K562 (cell line): ENCODE data around the gene ZNF792. TPM values are rescaled to one million over a fixed set of nuclear protein-coding genes. Genes with fewer than 3 reads are reported as not detected.
A peak's percentile ranks its signal among the peaks of the same experiment; 100 is the strongest.

Experiments
- ARID3A ChIP-seq: IDR thresholded peaks from 2 replicates; pipeline ENCODE4 v1.6.1; 2012; ENCODE audit warnings: low read depth, low read length, improper control_type of control experiment, borderline replicate concordance
- BDP1 ChIP-seq: IDR thresholded peaks from 3 replicates; pipeline ENCODE4 v1.6.1; 2011; ENCODE audit not compliant: insufficient read length, insufficient read depth
- CTBP1 ChIP-seq: fragments of 450-650 bp; IDR thresholded peaks from 2 replicates; pipeline ENCODE4 v1.6.1; 2016; ENCODE audit warnings: borderline replicate concordance
- ELK1 ChIP-seq: sonication (generic); formaldehyde crosslinking; IDR thresholded peaks from 2 replicates; pipeline ENCODE4 v1.8.1; 2022; ENCODE audit warnings: missing genetic modification reagents
- FOXJ2 ChIP-seq: fragments of 200-800 bp; sonication (Bioruptor generic); IDR thresholded peaks from 2 replicates; pipeline ENCODE4 v1.6.1; 2016; ENCODE audit warnings: missing genetic modification characterization, missing compliant biosample characterization
- GATAD2B ChIP-seq: fragments of 450-650 bp; IDR thresholded peaks from 2 replicates; pipeline ENCODE4 v1.6.1; 2017; ENCODE audit warnings: mild to moderate bottlenecking, borderline replicate concordance
- GTF2F1 ChIP-seq: IDR thresholded peaks from 2 replicates; pipeline ENCODE4 v1.6.1; 2011; ENCODE audit warnings: low read depth, low read length, improper control_type of control experiment
- MLX ChIP-seq, 2 experiments: fragments of 450-650 bp in 1 of 2; sonication (generic) in 1 of 2; formaldehyde crosslinking; conservative IDR thresholded peaks; 2 replicates each; pipeline versions ENCODE4 v1.4.0 to v1.8.1; 2020 to 2022; ENCODE audit warnings: mild to moderate bottlenecking in 1 of 2, missing genetic modification reagents in 1 of 2
- PREB ChIP-seq: sonication (generic); formaldehyde crosslinking; IDR thresholded peaks from 2 replicates; pipeline ENCODE4 v1.8.1; 2023; ENCODE audit warnings: mild to moderate bottlenecking, missing genetic modification reagents
- RCOR1 ChIP-seq, 2 experiments: IDR thresholded peaks; 2 replicates each; pipeline ENCODE4 v1.6.1; 2012; ENCODE audit warnings: low read depth in 2 of 2, low read length in 2 of 2, borderline replicate concordance in 1 of 2, improper control_type of control experiment in 1 of 2
- SMARCA5 ChIP-seq: fragments of 450-650 bp; IDR thresholded peaks from 2 replicates; pipeline ENCODE4 v1.6.1; 2016
- SRSF9 ChIP-seq: fragments of 200-400 bp; formaldehyde crosslinking; IDR thresholded peaks from 2 replicates; pipeline ENCODE4 v1.6.1; 2017; ENCODE audit warnings: low read depth, low read length, borderline replicate concordance
- VEZF1 ChIP-seq: fragments of 200-800 bp; sonication (Bioruptor generic); IDR thresholded peaks from 2 replicates; pipeline ENCODE4 v1.6.1; 2017; ENCODE audit warnings: missing genetic modification characterization, missing compliant biosample characterization
- ZNF592 ChIP-seq: fragments of 450-650 bp; IDR thresholded peaks from 2 replicates; pipeline ENCODE4 v1.6.1; 2017; ENCODE audit warnings: antibody characterized with exemption, mild to moderate bottlenecking
- ZNF668 ChIP-seq: fragments of 250-450 bp; sonication (Bioruptor Pico); IDR thresholded peaks from 2 replicates; pipeline ENCODE4 v1.8.0; 2022; ENCODE audit warnings: mild to moderate bottlenecking, inconsistent platforms
- polyA plus RNA-seq, 8 experiments: library from polyadenylated mRNA; depleted of rRNA in 4 of 8; stranded (reverse) in 5 of 8; unstranded in 3 of 8; fragments of >200 nt; fragmentation: Nextera tagmentation in 2 of 8; fragmentation: Illumina TruSeq in 1 of 8; extraction: Ambion mirVana in 2 of 8; extraction: Trizol in 1 of 8; gene quantifications; 2 replicates each; pipeline versions ENCODE4 v1.2.1 to v1.2.3, GENCODE V29; 2011 to 2014; ENCODE audit warnings: inconsistent platforms in 1 of 8, missing spikeins in 1 of 8
- total RNA-seq, 7 experiments: library from RNA; depleted of rRNA in 6 of 7; stranded (reverse); fragments of >200 nt in 6 of 7; fragmentation: Illumina TruSeq in 2 of 7; extraction: Trizol in 2 of 7; gene quantifications; 2 replicates each; pipeline versions ENCODE4 v1.2.1 to v1.2.3, GENCODE V29; 2011 to 2021; ENCODE audit warnings: low replicate concordance in 1 of 7

ZNF792 gene
- total and polyA plus RNA-seq, 9 of the 15 experiments (the other 6 are each of a cell fraction or from before 2014, with no cell fraction given): 3.3 to 16.5 (median 10.4) TPM

- TF ChIP-seq ARID3A (0 out of 2 replicates have a peak, but pooled peaks have one; percentile 60), FOXJ2 (tag) (peak; percentile 45; the same call in 1 of the 2 replicates), RCOR1 (IDR thresholded peaks at IDR 0.05; ENCODE audit: borderline replicate concordance in 1 of 2, low read depth in 2 of 2, low read length in 2 of 2) (peak in 1 of 2 experiments; percentile 67; a peak in 2 of 4 replicates), GTF2F1 (no peak), BDP1 (no peak), SRSF9 (no peak), CTBP1 (peak; percentile 42; the same call in 1 of the 2 replicates), GATAD2B (peak; percentile 46; the same call in 1 of the 2 replicates), ELK1 (CRISPR knock-in tag) (no peak), MLX (CRISPR knock-in tag; conservative IDR thresholded peaks at IDR 0.05) (no peak), VEZF1 (CRISPR knock-in tag) (0 out of 2 replicates have a peak, but pooled peaks have one; percentile 15), PREB (CRISPR knock-in tag) (no peak), ZNF668 (CRISPR knock-in tag) (no peak), SMARCA5 (no peak), ZNF592 (no peak)
Observed at GRCh38 chr19:34961775-34962686, 2.0 kb downstream of the ZNF792 start (continued).
